Upper lobe of left lung (tissue), 4 donors: ENCODE results near the gene FOLR2.

Experiments
- CTCF ChIP-seq, 6 experiments: fragments of 450-650 bp in 4 of 6; fragments of 200-600 bp in 2 of 6; sonication (generic) in 2 of 6; IDR thresholded peaks; one replicate each; pipeline ENCODE4 v1.5.1; 2016 to 2019; ENCODE audit warnings: antibody characterized with exemption in 6 of 6
- EP300 ChIP-seq, 4 donors: sonication (generic); formaldehyde crosslinking; IDR thresholded peaks; one replicate each; pipeline ENCODE4 v1.5.1; 2017; ENCODE audit warnings: antibody characterized with exemption in 4 of 4, control low read depth in 2 of 4
- POLR2AphosphoS5 ChIP-seq, 2 donors: sonication (generic); formaldehyde crosslinking; IDR thresholded peaks; one replicate each; pipeline ENCODE4 v1.5.1; 2017; ENCODE audit warnings: antibody characterized with exemption in 2 of 2

GRCh38 chr11:72232260-72233055 lies 15.9 kb downstream of the FOLR2 start:
- TF ChIP-seq CTCF (IDR thresholded peaks at IDR 0.05) = no peak
- TF ChIP-seq POLR2AphosphoS5 (IDR thresholded peaks at IDR 0.05) = no peak
- no peak for TF ChIP-seq EP300 (IDR thresholded peaks at IDR 0.05)
